Stomach smooth muscle (tissue), 2 donors: ENCODE results near the gene TVP23C.

Experiments used
- H3K27ac ChIP-seq: one replicate; pipeline ENCODE4 v1.7.0; 2013; ENCODE audit warnings: mild to moderate bottlenecking, low read length, inconsistent platforms
- H3K27me3 ChIP-seq, 2 donors: one replicate each; pipeline ENCODE4 v1.7.0; 2013; ENCODE audit warnings: low read length in 2 of 2; ENCODE audit not compliant: insufficient read depth in 2 of 2, control insufficient read depth in 1 of 2
- H3K36me3 ChIP-seq, 2 donors: one replicate each; pipeline ENCODE4 v1.7.0; 2013; ENCODE audit warnings: low read length in 2 of 2; ENCODE audit not compliant: control insufficient read depth in 2 of 2, insufficient read depth in 2 of 2
- H3K4me1 ChIP-seq: one replicate; pipeline ENCODE4 v1.7.0; 2013; ENCODE audit warnings: low read length; ENCODE audit not compliant: control insufficient read depth, insufficient read depth
- H3K4me3 ChIP-seq, 2 donors: one replicate each; pipeline ENCODE4 v1.7.0; 2013; ENCODE audit warnings: low read length in 2 of 2
- H3K9ac ChIP-seq, 2 donors: one replicate each; pipeline ENCODE4 v1.7.0; 2013; ENCODE audit warnings: low read length in 2 of 2, mild to moderate bottlenecking in 1 of 2
- H3K9me3 ChIP-seq, 2 donors: one replicate each; pipeline ENCODE4 v1.7.0; 2013; ENCODE audit warnings: low read length in 2 of 2; ENCODE audit not compliant: control insufficient read depth in 2 of 2
- donor health status: healthy.
- donor health status: Pancreatic carcinoma.

TVP23C gene

GRCh38 chr17:15475631-15476354 lies 87.5 kb downstream of the TVP23C start:
- H3K9me3 ChIP-seq, result no peaks in the 10 kb centered on the region
- no peaks in the 10 kb centered on the region for H3K36me3 ChIP-seq
- no peak overlapping the region for H3K4me3 ChIP-seq
- H3K27me3 ChIP-seq, result no peaks in the 10 kb centered on the region
- no peak overlapping the region for H3K27ac ChIP-seq
- H3K4me1 ChIP-seq, result no peaks in the 10 kb centered on the region
- no peak overlapping the region for H3K9ac ChIP-seq

DNA sequence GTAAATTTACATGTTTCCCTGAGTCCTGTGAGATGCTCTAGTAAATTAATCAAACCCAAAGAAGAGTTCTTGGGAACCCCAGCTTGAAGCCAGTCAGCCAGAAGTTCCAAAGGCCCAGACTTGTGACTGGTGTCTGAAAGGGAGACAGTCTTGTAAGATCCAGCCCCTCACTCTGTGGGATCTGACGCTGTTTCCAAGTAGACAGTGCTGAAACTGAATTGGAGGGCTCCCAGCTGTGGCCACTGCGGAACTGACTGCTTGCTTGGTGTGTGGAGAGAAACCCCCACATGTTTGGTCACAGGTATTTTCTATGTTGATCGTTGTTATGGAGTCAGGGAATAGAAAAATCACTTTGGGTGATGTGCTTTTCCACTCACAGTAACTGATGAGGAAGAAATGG lies 90.4 kb downstream of the TVP23C start:
- H3K36me3 ChIP-seq, result no peaks in the 10 kb centered on the region
- no peaks in the 10 kb centered on the region for H3K27me3 ChIP-seq
- H3K27ac ChIP-seq, result no peak overlapping the region
- no peak overlapping the region for H3K4me3 ChIP-seq
- H3K4me1 ChIP-seq, result no peaks in the 10 kb centered on the region
- H3K9ac ChIP-seq, result no peak overlapping the region
- H3K9me3 ChIP-seq, result no peaks in the 10 kb centered on the region

- Histone ChIP-seq H3K27ac (no peak overlapping the region), H3K9ac (no peak overlapping the region), H3K4me3 (no peak overlapping the region), H3K36me3 (no peaks in the 10 kb centered on the region), H3K9me3 (no peaks in the 10 kb centered on the region), H3K4me1 (no peaks in the 10 kb centered on the region), H3K27me3 (no peaks in the 10 kb centered on the region)
Observed at GRCh38 chr17:15470536-15470935, 92.7 kb downstream of the TVP23C start.

DNA sequence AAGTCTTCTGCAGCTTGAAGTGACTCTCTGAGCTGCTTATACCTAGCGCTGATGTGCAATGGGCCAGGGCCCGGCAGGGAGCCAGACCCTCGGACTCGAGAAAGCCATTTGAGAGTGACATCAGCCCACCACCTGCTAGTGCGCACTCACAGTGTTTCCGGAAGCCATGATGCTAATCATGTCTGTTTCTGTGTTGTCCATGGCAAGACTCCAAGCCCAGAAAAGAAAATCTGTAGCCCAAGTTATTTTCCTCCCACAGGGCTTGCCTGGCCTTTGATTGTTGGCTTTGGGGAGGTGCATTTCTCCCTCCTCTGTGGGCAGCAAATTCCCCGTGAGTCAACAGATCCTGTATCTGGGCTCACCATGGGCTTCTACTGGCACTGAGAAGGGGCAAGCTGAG lies 94.0 kb downstream of the TVP23C start:
- Histone ChIP-seq H3K9ac (no peak overlapping the region), H3K4me3 (no peak overlapping the region), H3K27me3 (no peaks in the 10 kb centered on the region), H3K27ac (no peak overlapping the region), H3K9me3 (no peaks in the 10 kb centered on the region), H3K4me1 (peaks cover 6% of the 10 kb centered on the region), H3K36me3 (no peaks in the 10 kb centered on the region)

- H3K36me3 ChIP-seq, result no peaks in the 10 kb centered on the region
Observed at GRCh38 chr17:15468126-15468525, 95.2 kb downstream of the TVP23C start.

GRCh38 chr17:15467592-15467991 lies 95.7 kb downstream of the TVP23C start, which contains the start of gene CDRT4:
Gene CDRT4, minus strand, starts transcription at chr17:15467621. Its CDS starts 27,383 bp downstream, at chr17:15440238.
- H3K4me3 ChIP-seq, result no peak within 1 kb of the TSS
- no peaks in the 10 kb centered on the region for H3K9me3 ChIP-seq
- no peaks in the 10 kb centered on the region for H3K36me3 ChIP-seq
- no peak within 1 kb of the TSS for H3K9ac ChIP-seq
- no peak within 1 kb of the TSS for H3K27ac ChIP-seq
- H3K27me3 ChIP-seq, result no peaks in the 10 kb centered on the region
- H3K4me1 ChIP-seq, result peaks cover 22% of the 10 kb centered on the region

More at GRCh38 chr17:15468126-15468525, 95.2 kb downstream of the TVP23C start:
- Histone ChIP-seq H3K4me3 (no peak overlapping the region), H3K9ac (no peak overlapping the region), H3K27ac (no peak overlapping the region), H3K4me1 (peaks cover 17% of the 10 kb centered on the region), H3K9me3 (no peaks in the 10 kb centered on the region), H3K27me3 (no peaks in the 10 kb centered on the region)

DNA sequence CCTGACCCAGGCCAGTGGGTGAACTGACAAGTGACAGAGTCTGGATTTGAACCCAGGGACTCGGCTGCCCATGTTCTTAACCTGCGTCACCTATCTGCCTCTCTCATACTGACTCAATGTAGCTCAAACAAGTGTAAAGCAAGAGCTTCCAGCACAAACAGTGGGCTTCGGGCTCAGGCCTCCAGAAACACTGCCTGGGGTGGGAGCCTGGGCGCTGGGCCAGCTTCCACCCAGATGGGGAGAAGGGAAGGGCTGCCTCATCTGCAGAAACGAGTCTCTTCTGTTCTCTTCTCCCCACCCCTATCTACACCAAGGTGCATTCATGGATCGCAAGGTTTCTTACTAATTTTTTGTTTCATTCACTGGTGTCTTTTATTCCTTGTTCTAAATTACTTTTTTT lies 97.2 kb downstream of the TVP23C start:
- Histone ChIP-seq H3K4me1 (peaks cover 24% of the 10 kb centered on the region), H3K27ac (no peak overlapping the region), H3K36me3 (no peaks in the 10 kb centered on the region), H3K27me3 (no peaks in the 10 kb centered on the region), H3K9me3 (no peaks in the 10 kb centered on the region), H3K4me3 (no peak overlapping the region), H3K9ac (no peak overlapping the region)

DNA sequence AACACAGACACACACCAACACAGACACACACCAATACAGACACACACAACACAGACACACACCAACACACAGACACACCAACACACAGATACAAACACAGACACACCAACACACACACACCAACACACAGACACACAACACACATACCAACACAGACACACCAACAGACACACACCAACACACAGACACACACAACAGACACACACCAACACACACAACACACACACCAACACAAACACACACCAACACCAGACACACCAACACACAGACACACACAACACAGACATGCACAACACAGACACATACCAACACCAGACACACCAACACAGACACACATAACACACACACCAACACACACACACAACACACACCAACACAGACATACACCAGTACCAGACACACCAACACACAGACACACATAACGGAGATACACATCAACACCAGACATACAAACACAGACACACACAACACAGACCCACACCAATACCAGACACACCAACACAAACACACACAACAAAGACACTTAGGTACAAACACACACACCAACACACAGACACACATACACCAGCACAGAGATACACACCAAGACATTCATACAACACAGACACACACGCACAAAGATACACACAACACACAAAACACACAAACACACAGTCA lies 98.1 kb downstream of the TVP23C start:
- no peaks in the 10 kb centered on the region for H3K9me3 ChIP-seq
- H3K9ac ChIP-seq, result no peak overlapping the region
- no peak overlapping the region for H3K27ac ChIP-seq
- peaks cover 25% of the 10 kb centered on the region for H3K4me1 ChIP-seq
- H3K4me3 ChIP-seq, result no peak overlapping the region
- no peaks in the 10 kb centered on the region for H3K27me3 ChIP-seq
- H3K36me3 ChIP-seq, result no peaks in the 10 kb centered on the region

- Histone ChIP-seq H3K9me3 (no peaks in the 10 kb centered on the region), H3K27ac (no peak overlapping the region), H3K36me3 (no peaks in the 10 kb centered on the region), H3K9ac (no peak overlapping the region), H3K4me3 (no peak overlapping the region), H3K27me3 (no peaks in the 10 kb centered on the region), H3K4me1 (peaks cover 25% of the 10 kb centered on the region)
Observed at GRCh38 chr17:15464231-15464985, 98.9 kb downstream of the TVP23C start.

- peaks cover 30% of the 10 kb centered on the region for H3K4me1 ChIP-seq
- H3K27ac ChIP-seq, result peak overlapping the region; percentile 41
- no peaks in the 10 kb centered on the region for H3K36me3 ChIP-seq
- no peak overlapping the region for H3K9ac ChIP-seq
- H3K4me3 ChIP-seq, result peak overlapping the region in 1 of 2 donors; percentile 15
- no peaks in the 10 kb centered on the region for H3K9me3 ChIP-seq
- no peaks in the 10 kb centered on the region for H3K27me3 ChIP-seq
Observed at GRCh38 chr17:15462976-15463772, 100.1 kb downstream of the TVP23C start.
